Duodenal mucosa (tissue), 2 donors: ENCODE results near the gene TIMP3.

Source experiments
- H3K27ac ChIP-seq: one replicate; pipeline ENCODE4 v1.7.0; 2013; ENCODE audit warnings: low read depth, low read length
- H3K27me3 ChIP-seq, 2 donors: one replicate each; pipeline ENCODE4 v1.7.0; 2013; ENCODE audit warnings: low read length in 2 of 2, control low read depth in 1 of 2; ENCODE audit not compliant: insufficient read depth in 2 of 2, control insufficient read depth in 1 of 2
- H3K36me3 ChIP-seq, 2 donors: one replicate each; pipeline ENCODE4 v1.7.0; 2013; ENCODE audit warnings: low read length in 2 of 2, control low read depth in 1 of 2; ENCODE audit not compliant: insufficient read depth in 2 of 2, control insufficient read depth in 1 of 2
- H3K4me1 ChIP-seq, 2 donors: one replicate each; pipeline ENCODE4 v1.7.0; 2013; ENCODE audit warnings: low read length in 2 of 2, control low read depth in 1 of 2; ENCODE audit not compliant: insufficient read depth in 2 of 2, control insufficient read depth in 1 of 2
- H3K4me3 ChIP-seq, 2 donors: one replicate each; pipeline ENCODE4 v1.7.0; 2013; ENCODE audit warnings: low read length in 2 of 2, low read depth in 1 of 2
- H3K9ac ChIP-seq, 2 donors: one replicate each; pipeline ENCODE4 v1.7.0; 2013; ENCODE audit warnings: low read length in 2 of 2, low read depth in 1 of 2
- H3K9me3 ChIP-seq, 2 donors: one replicate each; pipeline ENCODE4 v1.7.0; 2013; ENCODE audit warnings: low read length in 2 of 2, control low read depth in 1 of 2; ENCODE audit not compliant: control insufficient read depth in 1 of 2

Gene TIMP3

DNA sequence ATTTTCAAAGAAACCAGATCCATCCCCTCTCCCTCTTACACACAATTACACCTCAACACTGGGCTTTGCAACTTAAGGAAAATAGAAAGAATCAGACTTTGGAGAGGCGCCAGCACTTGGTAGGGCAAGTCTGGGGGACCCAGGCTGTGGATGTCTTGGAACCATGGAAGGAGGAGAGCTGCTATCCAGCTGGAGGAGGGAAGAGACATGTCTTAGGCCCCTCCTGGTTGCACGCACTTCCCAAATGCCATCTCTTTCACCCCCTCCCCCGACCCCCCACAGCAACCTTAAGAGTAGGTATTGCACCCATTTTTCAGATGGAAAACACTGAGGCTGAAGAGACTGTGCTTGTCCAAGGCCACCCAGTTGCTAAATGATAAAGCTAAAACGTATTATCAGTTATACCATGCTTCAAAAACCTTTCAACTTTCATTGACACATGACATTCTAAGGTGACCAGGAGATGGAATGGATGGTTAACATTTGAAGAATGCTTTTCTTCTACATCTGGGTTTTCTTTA is 3.9 kb downstream of the TIMP3 start:
- H3K4me1 ChIP-seq = peaks cover 8 to 17% of the 10 kb centered on the region in 2 donors
- H3K4me3 ChIP-seq = no peak overlapping the region
- peaks cover 17 to 26% of the 10 kb centered on the region in 2 donors for H3K27me3 ChIP-seq
- no peaks in the 10 kb centered on the region for H3K9me3 ChIP-seq
- H3K9ac ChIP-seq = no peak overlapping the region
- no peaks in the 10 kb centered on the region for H3K36me3 ChIP-seq
- no peak overlapping the region for H3K27ac ChIP-seq

DNA sequence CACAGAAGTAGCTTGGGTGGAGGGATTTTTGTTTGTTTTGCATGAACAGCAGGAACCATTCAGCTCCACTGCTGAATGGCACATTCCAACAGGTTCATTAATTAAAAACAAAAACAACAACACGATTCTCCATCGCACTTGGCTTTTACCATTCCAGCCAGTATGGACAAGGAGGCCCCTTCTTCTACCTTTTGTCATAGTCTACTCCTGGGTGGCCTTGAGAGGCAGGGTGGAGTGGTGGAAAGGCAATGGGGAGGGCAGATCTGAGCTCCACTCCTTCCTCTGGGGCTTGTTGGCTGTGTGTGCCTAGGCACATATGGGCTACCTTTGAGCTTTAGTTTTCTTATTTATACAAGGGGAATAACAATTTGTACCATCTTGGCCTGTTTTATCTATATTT is 4.8 kb downstream of the TIMP3 start:
- Histone ChIP-seq H3K36me3 (no peaks in the 10 kb centered on the region), H3K27me3 (peaks cover 10 to 18% of the 10 kb centered on the region in 2 donors), H3K9ac (no peak overlapping the region), H3K4me1 (peaks cover 5 to 20% of the 10 kb centered on the region in 2 donors), H3K9me3 (no peaks in the 10 kb centered on the region), H3K4me3 (no peak overlapping the region), H3K27ac (no peak overlapping the region)

DNA sequence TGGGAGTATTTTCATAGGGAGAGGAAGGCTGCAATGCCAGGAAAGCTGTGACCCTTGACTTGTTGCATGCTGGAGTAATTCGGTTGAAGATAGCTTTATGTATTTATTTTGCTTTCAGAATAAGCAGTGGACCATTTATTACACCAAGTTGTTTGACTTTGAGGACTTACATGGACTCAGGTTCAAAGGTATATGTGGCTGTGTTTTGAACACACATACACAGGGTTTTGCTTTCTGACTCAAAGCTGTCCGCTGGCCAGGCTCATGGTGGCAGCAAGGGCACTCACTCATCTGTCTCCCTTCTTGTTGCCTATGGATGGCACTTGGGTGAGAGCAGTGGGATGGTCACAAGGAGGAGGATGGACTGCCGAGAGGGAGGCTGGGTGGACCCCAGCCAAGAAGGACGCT is 6.5 kb downstream of the TIMP3 start:
- H3K27ac ChIP-seq = no peak overlapping the region
- H3K9ac ChIP-seq = no peak overlapping the region
- no peaks in the 10 kb centered on the region for H3K36me3 ChIP-seq
- H3K9me3 ChIP-seq = no peaks in the 10 kb centered on the region
- H3K4me1 ChIP-seq = peaks cover 5 to 20% of the 10 kb centered on the region in 2 donors
- H3K4me3 ChIP-seq = no peak overlapping the region
- H3K27me3 ChIP-seq = peaks cover 0 to 7% of the 10 kb centered on the region in 2 donors

DNA sequence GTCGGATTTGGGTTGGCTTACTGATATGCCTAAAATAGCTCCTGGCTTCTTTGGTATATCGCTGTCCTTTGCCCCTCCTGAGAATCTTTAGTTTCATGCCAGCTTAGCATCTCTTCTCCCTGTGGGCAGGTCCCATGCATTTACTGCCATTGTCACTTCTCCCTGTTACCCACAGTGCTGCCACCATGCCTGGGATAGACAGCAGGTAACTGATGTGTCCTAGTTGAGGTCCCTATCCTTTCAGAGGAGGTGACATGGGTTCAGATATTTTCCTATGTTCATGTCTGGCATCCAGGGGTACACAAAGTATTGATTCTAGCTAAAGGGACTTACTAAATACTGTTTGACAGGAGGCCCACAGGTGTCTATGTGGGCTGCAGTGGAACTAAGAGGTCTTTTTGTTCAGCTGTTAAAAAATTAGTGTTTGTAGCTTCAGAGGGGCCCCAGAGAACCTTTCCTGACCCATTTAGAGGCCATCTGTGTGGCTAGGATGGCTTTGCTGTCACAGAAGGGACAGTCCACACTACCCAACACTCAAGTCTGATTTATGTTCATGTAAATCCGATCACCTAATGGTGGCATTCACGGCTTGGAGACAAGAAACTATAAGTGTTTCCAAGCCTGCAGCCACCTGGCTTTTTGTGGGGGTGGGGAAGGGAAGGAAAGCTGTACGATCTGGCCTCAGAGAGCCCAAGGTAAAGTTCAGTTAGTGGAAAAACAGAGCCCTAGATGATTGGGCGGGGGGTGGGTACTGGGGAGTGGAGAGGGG is 8.5 kb downstream of the TIMP3 start:
- no peak overlapping the region for H3K27ac ChIP-seq
- H3K4me3 ChIP-seq = no peak overlapping the region
- H3K9ac ChIP-seq = no peak overlapping the region
- H3K27me3 ChIP-seq = no peaks in the 10 kb centered on the region
- peaks cover 5 to 20% of the 10 kb centered on the region in 2 donors for H3K4me1 ChIP-seq
- no peaks in the 10 kb centered on the region for H3K9me3 ChIP-seq
- H3K36me3 ChIP-seq = no peaks in the 10 kb centered on the region

DNA sequence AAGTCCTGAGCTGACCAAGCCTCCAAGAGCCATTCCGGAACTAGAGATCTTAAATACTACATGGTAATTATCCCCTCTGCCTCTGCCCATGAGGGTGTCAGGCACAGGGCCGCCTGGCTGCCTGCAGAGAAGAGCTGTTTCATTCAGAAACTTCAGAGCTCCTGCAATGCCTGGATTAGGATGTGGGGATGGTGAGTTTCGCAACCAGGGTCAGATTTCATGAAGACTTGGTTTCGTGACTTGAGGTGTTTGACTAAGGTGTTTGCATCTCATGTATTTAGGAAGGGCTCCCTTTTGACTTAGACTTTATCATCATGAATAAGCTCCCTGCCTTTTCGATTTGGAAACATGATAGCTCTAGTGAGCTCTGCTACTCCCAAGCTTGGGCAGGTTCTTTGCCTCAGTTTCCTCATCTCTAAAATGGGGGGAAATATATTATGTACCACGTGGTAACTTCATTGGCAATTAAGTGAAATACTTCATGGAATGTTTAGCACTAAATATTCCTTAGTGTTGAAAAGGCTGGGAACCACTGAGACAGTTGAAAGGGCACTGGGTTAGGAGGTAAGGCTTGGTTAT is 9.1 kb downstream of the TIMP3 start:
- Histone ChIP-seq H3K4me1 (peaks cover 6 to 20% of the 10 kb centered on the region in 2 donors), H3K4me3 (no peak overlapping the region)

DNA sequence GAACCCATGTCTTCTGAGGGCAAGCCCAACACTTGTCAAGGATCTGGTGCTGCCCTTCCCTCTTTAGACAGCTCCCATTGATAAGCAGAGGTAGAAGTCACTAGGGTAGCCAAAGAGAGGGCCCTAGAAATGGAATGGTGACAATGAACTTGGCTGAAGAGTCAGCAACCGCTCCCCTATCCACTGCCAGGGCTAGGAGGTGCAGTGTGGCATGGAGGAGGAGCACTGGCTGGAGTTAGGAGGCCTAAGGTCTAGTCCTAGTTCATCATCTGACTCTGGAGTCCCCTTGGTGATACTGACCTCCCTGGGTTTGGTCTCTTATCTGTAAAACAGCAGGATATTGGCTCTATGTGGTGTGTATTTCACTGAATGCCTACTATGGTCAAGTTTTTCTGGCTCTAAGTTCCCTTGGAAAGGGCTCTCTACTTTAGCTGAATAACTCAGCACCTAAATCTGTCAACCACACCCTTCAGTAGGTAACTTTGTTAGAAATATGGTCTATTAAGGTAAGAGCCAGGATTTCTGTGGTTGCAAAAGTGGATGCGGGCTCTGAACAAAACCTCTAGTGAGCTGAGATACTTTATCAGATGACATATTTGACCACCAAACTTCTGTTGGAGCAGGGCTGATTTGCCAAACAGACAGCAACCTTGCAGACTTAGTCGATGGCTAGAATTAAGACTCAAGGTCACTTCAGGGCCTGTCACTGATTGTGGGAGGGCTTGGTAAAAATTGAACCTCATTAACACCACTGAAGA is 10.5 kb downstream of the TIMP3 start:
- peaks cover 11 to 20% of the 10 kb centered on the region in 2 donors for H3K4me1 ChIP-seq
- H3K36me3 ChIP-seq = no peaks in the 10 kb centered on the region
- no peaks in the 10 kb centered on the region for H3K9me3 ChIP-seq
- H3K27ac ChIP-seq = no peak overlapping the region
- no peaks in the 10 kb centered on the region for H3K27me3 ChIP-seq
- H3K9ac ChIP-seq = no peak overlapping the region
- no peak overlapping the region for H3K4me3 ChIP-seq

More for the DNA sequence above, 9.1 kb downstream of the TIMP3 start:
- Histone ChIP-seq H3K36me3 (no peaks in the 10 kb centered on the region), H3K27me3 (no peaks in the 10 kb centered on the region), H3K27ac (no peak overlapping the region), H3K9me3 (no peaks in the 10 kb centered on the region), H3K9ac (no peak overlapping the region)

DNA sequence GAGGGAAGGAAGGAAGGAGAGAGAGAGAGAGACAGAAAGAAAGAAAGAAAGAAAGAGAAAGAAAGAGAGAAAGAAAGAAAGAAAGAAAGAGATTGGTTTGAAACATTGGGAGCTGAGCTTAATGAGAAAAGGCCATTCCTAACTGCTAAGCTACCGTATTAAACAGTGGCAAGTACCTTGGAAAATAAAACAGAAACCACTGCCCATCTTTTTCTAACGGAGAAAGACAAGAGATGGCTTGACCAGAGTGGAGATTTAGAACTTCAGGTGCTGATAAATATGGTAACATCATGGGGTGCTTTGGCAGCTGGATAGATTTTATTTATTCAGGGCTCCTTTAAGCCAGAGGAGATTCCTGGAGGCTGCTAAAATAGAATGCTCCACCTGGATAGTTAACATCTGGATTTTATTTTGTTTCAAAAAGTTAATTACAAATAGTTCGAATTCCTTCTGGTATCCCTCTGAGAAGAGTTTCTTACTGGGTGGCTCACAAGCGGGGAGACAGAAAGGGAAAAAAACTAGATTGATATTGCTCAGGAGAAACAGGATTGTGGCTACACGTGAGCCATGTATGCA is 12.9 kb downstream of the TIMP3 start:
- Histone ChIP-seq H3K4me1 (peaks cover 5 to 12% of the 10 kb centered on the region in 2 donors), H3K9me3 (no peaks in the 10 kb centered on the region), H3K27me3 (no peaks in the 10 kb centered on the region), H3K4me3 (no peak overlapping the region), H3K27ac (no peak overlapping the region), H3K9ac (no peak overlapping the region), H3K36me3 (no peaks in the 10 kb centered on the region)

DNA sequence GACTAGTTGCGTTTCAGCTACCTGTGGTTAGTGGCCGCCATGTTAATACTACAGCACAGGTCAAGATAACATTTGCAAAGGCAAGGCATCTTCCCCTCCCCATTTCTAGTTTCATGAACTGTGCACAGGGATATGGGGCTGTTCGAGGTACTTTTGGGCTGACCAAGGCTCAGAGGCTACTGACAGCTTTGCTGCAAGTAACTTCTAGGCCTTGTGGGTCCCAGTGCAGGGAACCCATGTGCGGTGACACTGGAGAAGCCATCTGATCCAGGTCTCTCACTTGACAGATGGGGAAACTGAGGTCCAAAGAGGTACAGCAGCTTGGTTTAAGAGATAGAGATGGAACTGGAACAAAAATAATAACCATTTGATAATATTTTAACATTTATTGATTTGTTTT is 13.6 kb downstream of the TIMP3 start:
- no peak overlapping the region for H3K9ac ChIP-seq
- no peaks in the 10 kb centered on the region for H3K9me3 ChIP-seq
- no peaks in the 10 kb centered on the region for H3K27me3 ChIP-seq
- H3K36me3 ChIP-seq = no peaks in the 10 kb centered on the region
- no peak overlapping the region for H3K4me3 ChIP-seq
- H3K27ac ChIP-seq = no peak overlapping the region
- peaks cover 5 to 7% of the 10 kb centered on the region in 2 donors for H3K4me1 ChIP-seq

DNA sequence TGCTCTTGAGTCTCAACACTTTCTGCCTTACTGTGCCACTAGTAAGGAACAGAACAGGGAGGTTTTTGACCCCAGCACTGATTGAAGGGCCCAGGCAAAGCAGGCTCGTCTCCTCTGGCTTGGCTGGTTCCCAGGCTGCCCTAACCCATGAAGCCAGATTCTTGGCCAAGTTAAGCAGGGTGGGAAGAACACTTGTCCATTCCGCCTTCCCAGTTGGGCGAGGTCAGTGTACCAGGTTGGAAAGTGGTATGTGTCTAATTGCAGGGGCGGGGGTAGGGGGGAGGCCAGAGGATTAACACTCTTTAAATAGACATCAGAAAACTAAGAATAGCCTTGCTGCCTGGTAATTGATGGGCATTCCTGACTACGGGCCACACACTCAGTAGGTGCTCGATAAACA is 14.4 kb downstream of the TIMP3 start:
- Histone ChIP-seq H3K36me3 (no peaks in the 10 kb centered on the region), H3K4me3 (no peak overlapping the region), H3K27me3 (no peaks in the 10 kb centered on the region), H3K9ac (no peak overlapping the region), H3K9me3 (no peaks in the 10 kb centered on the region), H3K4me1 (peaks cover 0 to 5% of the 10 kb centered on the region in 2 donors), H3K27ac (no peak overlapping the region)
